DOHH2 (cell line): ENCODE measurements around the gene SH3PXD2A.

Experiments
- H3F3A ChIP-seq: fragments of 200-600 bp; sonication (generic), shearing (Covaris generic); 2 replicates; pipeline ENCODE4 v1.6.0; 2016; ENCODE audit warnings: antibody characterized with exemption, mild to moderate bottlenecking; ENCODE audit not compliant: control insufficient read depth, insufficient read depth
- H3K27ac ChIP-seq: fragments of 200-600 bp; sonication (generic); 2 replicates; pipeline ENCODE4 v1.5.1; 2014; ENCODE audit warnings: low read depth, mild to moderate bottlenecking, low read length, moderate library complexity
- H3K27me3 ChIP-seq: fragments of 200-600 bp; sonication (generic); 2 replicates; pipeline ENCODE4 v1.6.1; 2014; ENCODE audit warnings: mild to moderate bottlenecking, low read length, mixed read lengths; ENCODE audit not compliant: control insufficient read depth
- H3K36me3 ChIP-seq: fragments of 200-600 bp; sonication (generic); 2 replicates; pipeline ENCODE4 v1.6.1; 2014; ENCODE audit warnings: mild to moderate bottlenecking, low read length, moderate library complexity, mixed read lengths; ENCODE audit not compliant: control insufficient read depth
- H3K4me1 ChIP-seq: fragments of 200-600 bp; sonication (generic); 2 replicates; pipeline ENCODE4 v1.6.1; 2014; ENCODE audit warnings: mild to moderate bottlenecking, low read length, mixed read lengths; ENCODE audit not compliant: control insufficient read depth
- H3K4me2 ChIP-seq: fragments of 200-600 bp; sonication (generic); 2 replicates; pipeline ENCODE4 v1.6.0; 2014; ENCODE audit warnings: mild to moderate bottlenecking, low read length, moderate library complexity
- H3K4me3 ChIP-seq: fragments of 200-600 bp; sonication (generic); 2 replicates; pipeline ENCODE4 v1.5.1; 2014; ENCODE audit warnings: mild to moderate bottlenecking, low read length, mixed read lengths
- H3K79me2 ChIP-seq: fragments of 200-600 bp; sonication (generic); 2 replicates; pipeline ENCODE4 v1.6.1; 2014; ENCODE audit warnings: mild to moderate bottlenecking, low read length, mixed read lengths; ENCODE audit not compliant: control insufficient read depth
- H3K9me2 ChIP-seq: fragments of 200-600 bp; sonication (generic); replicated peaks from 2 replicates; pipeline ENCODE4 v1.6.1; 2014; ENCODE audit warnings: mild to moderate bottlenecking, low read length, mixed read lengths; ENCODE audit not compliant: control insufficient read depth
- H3K9me3 ChIP-seq: fragments of 200-600 bp; sonication (generic); 2 replicates; pipeline ENCODE4 v1.6.1; 2014; ENCODE audit warnings: antibody characterized with exemption, low read length, mixed read lengths; ENCODE audit not compliant: control insufficient read depth, insufficient read depth
- H4K20me1 ChIP-seq: fragments of 200-600 bp; sonication (generic); 2 replicates; pipeline ENCODE4 v1.6.0; 2014; ENCODE audit warnings: low read depth, mild to moderate bottlenecking, antibody characterized with exemption, low read length, moderate library complexity; ENCODE audit not compliant: control insufficient read depth, insufficient read depth
- CTCF ChIP-seq: fragments of 200-600 bp; sonication (generic); IDR thresholded peaks from one replicate; pipeline ENCODE4 v1.5.1; 2014; ENCODE audit warnings: antibody characterized with exemption, mild to moderate bottlenecking, low read depth, low read length; ENCODE audit not compliant: poor library complexity, severe bottlenecking
- EZH2phosphoT487 ChIP-seq: fragments of 200-600 bp; sonication (generic); IDR thresholded peaks from 2 replicates; pipeline ENCODE4 v1.6.1; 2017; ENCODE audit warnings: borderline replicate concordance, mild to moderate bottlenecking, antibody characterized with exemption, low read length, moderate library complexity, mixed read lengths

The SH3PXD2A gene

GRCh38 chr10:103669944-103670343, 185.4 kb downstream of the SH3PXD2A start:
- TF ChIP-seq CTCF (no peak), EZH2phosphoT487 (no peak)
- Histone ChIP-seq H3K36me3 (no peaks in the 10 kb centered on the region), H3K27ac (no peak overlapping the region), H3K4me3 (no peak overlapping the region), H3K9me2 (no peaks in the 10 kb centered on the region), H4K20me1 (no peaks in the 10 kb centered on the region), H3K79me2 (no peaks in the 10 kb centered on the region), H3K9me3 (no peaks in the 10 kb centered on the region), H3K4me1 (no peaks in the 10 kb centered on the region), H3F3A (no peaks in the 10 kb centered on the region), H3K27me3 (peaks cover 2% of the 10 kb centered on the region; the same call in 1 of the 2 replicates), H3K4me2 (no peak overlapping the region)

GRCh38 chr10:103669243-103669929, 186.0 kb downstream of the SH3PXD2A start:
- Histone ChIP-seq H3K4me2 (no peak overlapping the region), H3K9me3 (no peaks in the 10 kb centered on the region), H3K27ac (no peak overlapping the region), H3K9me2 (no peaks in the 10 kb centered on the region), H4K20me1 (no peaks in the 10 kb centered on the region), H3K4me3 (no peak overlapping the region), H3F3A (no peaks in the 10 kb centered on the region), H3K79me2 (no peaks in the 10 kb centered on the region), H3K4me1 (no peaks in the 10 kb centered on the region), H3K27me3 (peaks cover 2% of the 10 kb centered on the region; the same call in 1 of the 2 replicates), H3K36me3 (no peaks in the 10 kb centered on the region)
- TF ChIP-seq CTCF (no peak), EZH2phosphoT487 (no peak)

- TF ChIP-seq EZH2phosphoT487: no peak
- TF ChIP-seq CTCF: no peak
These were observed 186.8 kb downstream of the SH3PXD2A start for GRCh38 chr10:103668351-103669242.

More at GRCh38 chr10:103668351-103669242, 186.8 kb downstream of the SH3PXD2A start:
- Histone ChIP-seq H3K4me1 (no peaks in the 10 kb centered on the region), H3K9me3 (no peaks in the 10 kb centered on the region), H3K79me2 (no peaks in the 10 kb centered on the region), H3K4me3 (no peak overlapping the region), H3K9me2 (no peaks in the 10 kb centered on the region), H4K20me1 (no peaks in the 10 kb centered on the region), H3F3A (no peaks in the 10 kb centered on the region), H3K27ac (no peak overlapping the region), H3K27me3 (peaks cover 2% of the 10 kb centered on the region; the same call in 1 of the 2 replicates), H3K4me2 (no peak overlapping the region), H3K36me3 (no peaks in the 10 kb centered on the region)
